Body of pancreas (tissue), 4 donors: ENCODE data around the gene FBN1. TPM values are rescaled to one million over a fixed set of nuclear protein-coding genes. Genes with fewer than 3 reads are reported as not detected.

ENCODE experiments used
- ATAC-seq: fragments of 150-250 bp; one replicate; pipeline ENCODE4 v1.9.1; 2016
- DNase-seq, 4 donors: peaks; one replicate each; pipeline ENCODE4 v3.0.0-alpha.2; 2019
- H3K27ac ChIP-seq, 4 donors: fragments of 200-600 bp; sonication (generic); 1 replicate in 3 of 4; 2 replicates in 1 of 4; pipeline versions ENCODE4 v1.5.1 to v1.6.1; 2016 to 2019; ENCODE audit warnings: mild to moderate bottlenecking in 1 of 4, mixed read lengths in 1 of 4, moderate library complexity in 1 of 4
- H3K27me3 ChIP-seq, 2 donors: fragments of 200-600 bp; sonication (generic); one replicate each; pipeline ENCODE4 v1.6.0; 2016; ENCODE audit warnings: mild to moderate bottlenecking in 1 of 2
- H3K36me3 ChIP-seq, 2 donors: fragments of 200-600 bp; sonication (generic); replicated peaks in 1 of 2; 2 replicates each; pipeline ENCODE4 v1.5.1; 2016; ENCODE audit warnings: low read depth in 2 of 2; ENCODE audit not compliant: insufficient read depth in 1 of 2
- H3K4me1 ChIP-seq: fragments of 200-600 bp; sonication (generic); one replicate; pipeline ENCODE4 v1.6.0; 2016
- H3K4me3 ChIP-seq, 2 donors: fragments of 200-600 bp; sonication (generic); 1 replicate in 1 of 2; 2 replicates in 1 of 2; pipeline ENCODE4 v1.5.1; 2016 to 2019
- H3K9me3 ChIP-seq, 3 donors: fragments of 200-600 bp; sonication (generic); 1 replicate in 2 of 3; 2 replicates in 1 of 3; pipeline ENCODE4 v1.5.1; 2016
- CTCF ChIP-seq, 7 experiments: fragments of 450-650 bp in 4 of 7; fragments of 200-600 bp in 3 of 7; sonication (generic) in 3 of 7; IDR thresholded peaks; one replicate each; pipeline ENCODE4 v1.5.1; 2016 to 2019; ENCODE audit warnings: antibody characterized with exemption in 7 of 7
- POLR2A ChIP-seq, 3 donors: fragments of 450-650 bp; IDR thresholded peaks; one replicate each; pipeline ENCODE4 v1.6.1; 2016; ENCODE audit warnings: antibody characterized with exemption in 3 of 3, mild to moderate bottlenecking in 2 of 3
- WGBS, 2 donors: methylation state at CpG; one replicate each; pipeline ENCODE4 v1.1.5; 2017; 5-methylcytosine and 5-hydroxymethylcytosine counted together
- intact Hi-C: fragments of 100-400 bp; cut with DNase I; formaldehyde crosslinking; loops from one replicate; pipeline ENCODE4 v1.15.1; 2023
- total RNA-seq, 2 donors: library from RNA; depleted of rRNA; stranded (reverse); fragments of >200 nt; gene quantifications; one replicate each; pipeline ENCODE4 v1.1.0, GENCODE V29; 2016

Gene FBN1
- total RNA-seq, 2 donors from 2014 or later, result 12.7 to 51.1 TPM

GRCh38 chr15:48370460-48370859, 275.0 kb downstream of the FBN1 start:
- no peaks in the 10 kb centered on the region for H3K27me3 ChIP-seq
- ATAC-seq (no peak), DNase-seq (no peak)
- TF ChIP-seq CTCF (IDR thresholded peaks at IDR 0.05) (no peak), POLR2A (IDR thresholded peaks at IDR 0.05) (no peak)
- H3K36me3 ChIP-seq, result no peaks in the 10 kb centered on the region
- no peaks in the 10 kb centered on the region for H3K9me3 ChIP-seq
- H3K27ac ChIP-seq, result no peak overlapping the region
- H3K4me3 ChIP-seq, result no peak overlapping the region
- H3K4me1 ChIP-seq, result no peaks in the 10 kb centered on the region
- intact Hi-C loops, result no loop called here
- WGBS, 2 donors, result 75 to 81% methylated on average over 3 of the region's 3 CpGs

- WGBS, 2 donors, result 61 to 69% methylated on average over 3 of the region's 3 CpGs
- no peaks in the 10 kb centered on the region for H3K36me3 ChIP-seq
- DNase-seq, result no peak
- no peaks in the 10 kb centered on the region for H3K27me3 ChIP-seq
- no peak for ATAC-seq
- no peak for TF ChIP-seq POLR2A (IDR thresholded peaks at IDR 0.05)
- TF ChIP-seq CTCF (IDR thresholded peaks at IDR 0.05), result no peak
- H3K27ac ChIP-seq, result no peak overlapping the region
- no peak overlapping the region for H3K4me3 ChIP-seq
- no peaks in the 10 kb centered on the region for H3K4me1 ChIP-seq
- intact Hi-C loops, result loop anchor here (10.0 kb wide), 1 partner anchor 487 kb away; no protein-coding TSS in a partner anchor
- H3K9me3 ChIP-seq, result no peaks in the 10 kb centered on the region
These were observed 278.0 kb downstream of the FBN1 start for GRCh38 chr15:48367483-48367882.

- no peaks in the 10 kb centered on the region for H3K9me3 ChIP-seq
- TF ChIP-seq CTCF (IDR thresholded peaks at IDR 0.05), result no peak
- TF ChIP-seq POLR2A (IDR thresholded peaks at IDR 0.05), result no peak
- no peak for DNase-seq
- H3K4me1 ChIP-seq, result no peaks in the 10 kb centered on the region
- H3K4me3 ChIP-seq, result no peak overlapping the region
- H3K36me3 ChIP-seq, result no peaks in the 10 kb centered on the region
- H3K27ac ChIP-seq, result no peak overlapping the region
- 35 to 46% methylated on average over 4 of the region's 4 CpGs for WGBS, 2 donors
- intact Hi-C loops, result loop anchor here (10.0 kb wide), 1 partner anchor 488 kb away; no protein-coding TSS in a partner anchor
- no peaks in the 10 kb centered on the region for H3K27me3 ChIP-seq
- no peak for ATAC-seq
These were observed 278.8 kb downstream of the FBN1 start for GRCh38 chr15:48366584-48367312.

GRCh38 chr15:48365575-48365974, 279.9 kb downstream of the FBN1 start:
- intact Hi-C loops, result loop anchor here (10.0 kb wide), 1 partner anchor 489 kb away; no protein-coding TSS in a partner anchor
- Histone ChIP-seq H3K4me1 (no peaks in the 10 kb centered on the region), H3K9me3 (no peaks in the 10 kb centered on the region), H3K27ac (no peak overlapping the region), H3K4me3 (no peak overlapping the region), H3K36me3 (no peaks in the 10 kb centered on the region), H3K27me3 (no peaks in the 10 kb centered on the region)
- 72% methylated on average over 1 of the region's 1 CpG for WGBS, 2 donors
- ATAC-seq, result no peak
- no peak for TF ChIP-seq POLR2A (IDR thresholded peaks at IDR 0.05)
- no peak for TF ChIP-seq CTCF (IDR thresholded peaks at IDR 0.05)
- no peak for DNase-seq

- no peaks in the 10 kb centered on the region for H3K27me3 ChIP-seq
- no peaks in the 10 kb centered on the region for H3K4me1 ChIP-seq
- H3K36me3 ChIP-seq, result no peaks in the 10 kb centered on the region
- DNase-seq (no peak), ATAC-seq (no peak)
- H3K9me3 ChIP-seq, result no peaks in the 10 kb centered on the region
- H3K27ac ChIP-seq, result no peak overlapping the region
- no peak overlapping the region for H3K4me3 ChIP-seq
- 32 to 33% methylated on average over 5 of the region's 5 CpGs for WGBS, 2 donors
- intact Hi-C loops, result loop anchor here (10.0 kb wide), 1 partner anchor 491 kb away; no protein-coding TSS in a partner anchor
- no peak for TF ChIP-seq CTCF (IDR thresholded peaks at IDR 0.05)
These were observed 282.0 kb downstream of the FBN1 start for GRCh38 chr15:48363474-48363873.
